HepG2 (cell line): Measurements from ENCODE around the gene NME4. TPM values are rescaled to one million over a fixed set of nuclear protein-coding genes. Genes with fewer than 3 reads are reported as not detected.

Experiments used
- polyA plus RNA-seq, 8 experiments: library from polyadenylated mRNA; depleted of rRNA in 3 of 8; stranded (reverse) in 7 of 8; unstranded in 1 of 8; fragments of >200 nt; fragmentation: Illumina TruSeq in 4 of 8; extraction: Trizol in 4 of 8; gene quantifications; 2 replicates each; pipeline versions ENCODE4 v1.2.1 to v1.2.3, GENCODE V29; 2011 to 2016; ENCODE audit warnings: low read depth in 4 of 8, missing spikeins in 1 of 8, mixed read lengths in 1 of 8; ENCODE audit not compliant: insufficient read depth in 1 of 8
- small RNA-seq, 3 experiments: library from RNA; depleted of rRNA; stranded (forward); fragments of <200 nt; gene quantifications; one replicate each; pipeline ENCODE3, GENCODE V24; 2012; ENCODE audit warnings: low read depth in 2 of 3, low replicate concordance in 1 of 3; ENCODE audit not compliant: insufficient read length in 3 of 3, insufficient read depth in 2 of 3
- total RNA-seq, 5 experiments: library from RNA; depleted of rRNA; stranded (reverse); fragments of >200 nt; fragmentation: Illumina TruSeq; extraction: Trizol; gene quantifications; 2 replicates each; pipeline ENCODE4 v1.2.3, GENCODE V29; 2016; ENCODE audit warnings: low read depth in 1 of 5

The NME4 gene
- total and polyA plus RNA-seq, 2 of the 13 experiments (the other 11 are each of a cell fraction or from before 2014, with no cell fraction given): 121 to 263 TPM

Small RNA genes lying within 50 kb of the gene (small RNA-seq; reads per million reads assigned to genes)
- 0 reads per million in 3 experiments for gene RF00019

Other genes starting within 250 kb of the NME4 start
- gene HBZ, start 244.6 kb upstream of the NME4 start, total RNA-seq (2016; rRNA removed; fragmentation: Illumina TruSeq; extraction: Trizol): not detected in 2 replicates
- gene HBZ, start 244.6 kb upstream of the NME4 start, polyA plus RNA-seq (2011; rRNA removed): 0.21 and 0.27 TPM in 2 replicates
- not detected in 2 replicates for gene HBM, start 231.2 kb upstream of the NME4 start, total RNA-seq (2016; rRNA removed; fragmentation: Illumina TruSeq; extraction: Trizol)
- 0.69 TPM in 1 of 2 replicates, not detected in the other for gene HBM, start 231.2 kb upstream of the NME4 start, polyA plus RNA-seq (2011; rRNA removed)
- gene HBA2, start 224.3 kb upstream of the NME4 start, total RNA-seq (2016; rRNA removed; fragmentation: Illumina TruSeq; extraction: Trizol): not detected in 2 replicates
- gene HBA2, start 224.3 kb upstream of the NME4 start, polyA plus RNA-seq (2011; rRNA removed): not detected in 2 replicates
- 0.42 TPM in 1 of 2 replicates, not detected in the other for gene HBA1, start 220.5 kb upstream of the NME4 start, total RNA-seq (2016; rRNA removed; fragmentation: Illumina TruSeq; extraction: Trizol)
- gene HBA1, start 220.5 kb upstream of the NME4 start, polyA plus RNA-seq (2011; rRNA removed): 0.27 and 0.59 TPM in 2 replicates
- 7.4 and 8.0 TPM in 2 replicates for gene HBQ1, start 216.7 kb upstream of the NME4 start, total RNA-seq (2016; rRNA removed; fragmentation: Illumina TruSeq; extraction: Trizol)
- gene HBQ1, start 216.7 kb upstream of the NME4 start, polyA plus RNA-seq (2011; rRNA removed): 4.9 and 7.6 TPM in 2 replicates
- 37.3 and 56.9 TPM in 2 replicates for gene LUC7L, start 167.8 kb upstream of the NME4 start, total RNA-seq (2016; rRNA removed; fragmentation: Illumina TruSeq; extraction: Trizol)
- gene LUC7L, start 167.8 kb upstream of the NME4 start, polyA plus RNA-seq (2011; rRNA removed): 48.7 and 49.0 TPM in 2 replicates
- 15.5 and 29.2 TPM in 2 replicates for gene FAM234A, start 162.4 kb upstream of the NME4 start, total RNA-seq (2016; rRNA removed; fragmentation: Illumina TruSeq; extraction: Trizol)
- gene FAM234A, start 162.4 kb upstream of the NME4 start, polyA plus RNA-seq (2011; rRNA removed): 34.4 and 40.2 TPM in 2 replicates
- not detected in 2 replicates for gene RGS11, start 121.3 kb upstream of the NME4 start, total RNA-seq (2016; rRNA removed; fragmentation: Illumina TruSeq; extraction: Trizol)
- 0.11 and 0.24 TPM in 2 replicates for gene RGS11, start 121.3 kb upstream of the NME4 start, polyA plus RNA-seq (2011; rRNA removed)
- 0.24 TPM in 1 of 2 replicates, not detected in the other for gene ARHGDIG, start 116.6 kb upstream of the NME4 start, total RNA-seq (2016; rRNA removed; fragmentation: Illumina TruSeq; extraction: Trizol)
- gene ARHGDIG, start 116.6 kb upstream of the NME4 start, polyA plus RNA-seq (2011; rRNA removed): 0.48 and 0.63 TPM in 2 replicates
- 0.35 and 0.60 TPM in 2 replicates for gene PDIA2, start 114.0 kb upstream of the NME4 start, total RNA-seq (2016; rRNA removed; fragmentation: Illumina TruSeq; extraction: Trizol)
- 1.9 and 2.9 TPM in 2 replicates for gene PDIA2, start 114.0 kb upstream of the NME4 start, polyA plus RNA-seq (2011; rRNA removed)
- gene AXIN1, start 44.5 kb upstream of the NME4 start, total RNA-seq (2016; rRNA removed; fragmentation: Illumina TruSeq; extraction: Trizol): 18.8 and 24.0 TPM in 2 replicates
- 26.0 and 28.5 TPM in 2 replicates for gene AXIN1, start 44.5 kb upstream of the NME4 start, polyA plus RNA-seq (2011; rRNA removed)
- gene MRPL28, start 26.7 kb upstream of the NME4 start, total RNA-seq (2016; rRNA removed; fragmentation: Illumina TruSeq; extraction: Trizol): 114 and 128 TPM in 2 replicates
- 121 and 135 TPM in 2 replicates for gene MRPL28, start 26.7 kb upstream of the NME4 start, polyA plus RNA-seq (2011; rRNA removed)
- gene PGAP6, start 15.2 kb upstream of the NME4 start, total RNA-seq (2016; rRNA removed; fragmentation: Illumina TruSeq; extraction: Trizol): 33.7 and 52.7 TPM in 2 replicates
- gene PGAP6, start 15.2 kb upstream of the NME4 start, polyA plus RNA-seq (2011; rRNA removed): 136 and 192 TPM in 2 replicates
- gene DECR2, start 4.7 kb downstream of the NME4 start, total RNA-seq (2016; rRNA removed; fragmentation: Illumina TruSeq; extraction: Trizol): 27.8 and 36.3 TPM in 2 replicates
- 44.6 and 51.2 TPM in 2 replicates for gene DECR2, start 4.7 kb downstream of the NME4 start, polyA plus RNA-seq (2011; rRNA removed)
- 48.4 and 57.6 TPM in 2 replicates for gene RAB11FIP3, start 28.4 kb downstream of the NME4 start, total RNA-seq (2016; rRNA removed; fragmentation: Illumina TruSeq; extraction: Trizol)
- 34.3 and 42.9 TPM in 2 replicates for gene RAB11FIP3, start 28.4 kb downstream of the NME4 start, polyA plus RNA-seq (2011; rRNA removed)
- gene CAPN15, start 130.5 kb downstream of the NME4 start, total RNA-seq (2016; rRNA removed; fragmentation: Illumina TruSeq; extraction: Trizol): 15.0 and 24.5 TPM in 2 replicates
- gene CAPN15, start 130.5 kb downstream of the NME4 start, polyA plus RNA-seq (2011; rRNA removed): 14.9 and 22.2 TPM in 2 replicates
- gene PRR35, start 163.2 kb downstream of the NME4 start, total RNA-seq (2016; rRNA removed; fragmentation: Illumina TruSeq; extraction: Trizol): 0.07 TPM in 1 of 2 replicates, not detected in the other
- 0.16 and 0.38 TPM in 2 replicates for gene PRR35, start 163.2 kb downstream of the NME4 start, polyA plus RNA-seq (2011; rRNA removed)
- 0.40 and 0.48 TPM in 2 replicates for gene NHLRC4, start 169.8 kb downstream of the NME4 start, total RNA-seq (2016; rRNA removed; fragmentation: Illumina TruSeq; extraction: Trizol)
- 0.59 and 1.1 TPM in 2 replicates for gene NHLRC4, start 169.8 kb downstream of the NME4 start, polyA plus RNA-seq (2011; rRNA removed)
- gene PIGQ, start 172.8 kb downstream of the NME4 start, total RNA-seq (2016; rRNA removed; fragmentation: Illumina TruSeq; extraction: Trizol): 8.4 and 19.7 TPM in 2 replicates
- 7.7 and 13.6 TPM in 2 replicates for gene PIGQ, start 172.8 kb downstream of the NME4 start, polyA plus RNA-seq (2011; rRNA removed)
- gene RAB40C, start 192.9 kb downstream of the NME4 start, total RNA-seq (2016; rRNA removed; fragmentation: Illumina TruSeq; extraction: Trizol): 8.2 and 11.5 TPM in 2 replicates
- 7.7 and 10.6 TPM in 2 replicates for gene RAB40C, start 192.9 kb downstream of the NME4 start, polyA plus RNA-seq (2011; rRNA removed)
- 2.4 and 4.9 TPM in 2 replicates for gene WFIKKN1, start 233.8 kb downstream of the NME4 start, total RNA-seq (2016; rRNA removed; fragmentation: Illumina TruSeq; extraction: Trizol)
- 1.7 and 2.9 TPM in 2 replicates for gene WFIKKN1, start 233.8 kb downstream of the NME4 start, polyA plus RNA-seq (2011; rRNA removed)
- 70.1 and 75.1 TPM in 2 replicates for gene METTL26, start 239.1 kb downstream of the NME4 start, total RNA-seq (2016; rRNA removed; fragmentation: Illumina TruSeq; extraction: Trizol)
- gene METTL26, start 239.1 kb downstream of the NME4 start, polyA plus RNA-seq (2011; rRNA removed): 65.5 and 65.8 TPM in 2 replicates
- gene MCRIP2, start 244.6 kb downstream of the NME4 start, total RNA-seq (2016; rRNA removed; fragmentation: Illumina TruSeq; extraction: Trizol): 54.6 and 76.7 TPM in 2 replicates
- 39.6 and 50.7 TPM in 2 replicates for gene MCRIP2, start 244.6 kb downstream of the NME4 start, polyA plus RNA-seq (2011; rRNA removed)